ENCODE measurements around the gene PAGE2B.
"Not testable (repeated sequence)": the region's sequence is repeated elsewhere in the genome, so short reads cannot be mapped to it uniquely, and the experiment has no call there.

The PAGE2B gene

DNA sequence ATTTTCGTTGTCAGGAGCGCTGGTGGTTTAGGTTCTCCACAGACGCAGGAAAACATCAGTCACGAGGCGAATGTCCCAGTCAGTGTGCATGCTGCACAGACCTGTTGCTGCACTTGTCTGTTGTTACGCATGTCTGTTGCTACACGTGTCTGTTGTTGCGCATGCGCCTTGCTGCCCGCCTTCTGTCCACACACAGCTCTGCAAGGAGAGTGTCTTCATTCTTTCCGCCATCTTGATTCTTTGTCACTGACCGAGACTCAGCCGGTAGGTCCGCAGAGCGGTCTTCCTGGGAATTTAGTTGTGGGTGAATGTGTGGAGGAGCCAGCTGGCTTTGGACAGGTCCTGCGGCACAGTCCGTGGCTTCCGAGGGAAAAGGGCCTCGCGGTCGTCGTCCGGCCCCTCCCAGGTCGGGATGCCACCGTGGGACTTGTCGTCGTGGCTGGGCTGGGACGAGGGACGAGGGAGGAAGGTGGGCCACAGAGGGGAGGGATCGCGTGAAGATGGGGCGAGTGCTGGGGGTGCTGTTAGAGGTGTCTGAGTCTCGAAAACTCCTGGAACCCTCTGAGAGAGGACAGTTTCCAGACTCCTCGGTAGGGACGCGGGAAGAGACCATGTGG lies at the start of gene PAGE2B:
Gene PAGE2B, plus strand, starts transcription at position 180 of the 617 bp plus-strand sequence. CDS start 1,012 bp downstream, outside the sequence.
- no peak for DNase-seq

- no peak for DNase-seq
Observed at GRCh38 chrX:55026143-55026542, 48.7 kb upstream of the PAGE2B start.

GRCh38 chrX:55026840-55027239 lies 48.0 kb upstream of the PAGE2B start:
- DNase-seq, result no peak

DNA sequence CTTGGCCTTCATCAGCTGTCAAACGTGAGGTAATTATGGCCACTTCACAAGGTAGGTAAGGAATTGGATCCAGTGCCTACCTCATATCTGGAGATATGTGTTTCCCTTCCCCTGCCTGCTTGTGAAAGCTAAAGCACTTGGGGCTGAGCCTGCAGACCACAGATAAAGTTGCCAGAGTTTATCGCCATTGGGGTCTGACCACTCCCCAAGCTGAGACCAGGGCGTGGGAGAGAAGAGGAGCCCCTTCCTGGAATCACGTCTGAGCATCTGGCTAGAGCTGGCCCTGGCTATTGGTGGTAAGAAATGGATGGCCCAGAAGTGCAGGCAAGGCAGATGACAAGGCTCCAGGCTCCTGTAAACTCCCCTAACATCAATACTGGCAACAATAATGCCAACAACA lies 46.8 kb upstream of the PAGE2B start:
- no peak for DNase-seq

DNA sequence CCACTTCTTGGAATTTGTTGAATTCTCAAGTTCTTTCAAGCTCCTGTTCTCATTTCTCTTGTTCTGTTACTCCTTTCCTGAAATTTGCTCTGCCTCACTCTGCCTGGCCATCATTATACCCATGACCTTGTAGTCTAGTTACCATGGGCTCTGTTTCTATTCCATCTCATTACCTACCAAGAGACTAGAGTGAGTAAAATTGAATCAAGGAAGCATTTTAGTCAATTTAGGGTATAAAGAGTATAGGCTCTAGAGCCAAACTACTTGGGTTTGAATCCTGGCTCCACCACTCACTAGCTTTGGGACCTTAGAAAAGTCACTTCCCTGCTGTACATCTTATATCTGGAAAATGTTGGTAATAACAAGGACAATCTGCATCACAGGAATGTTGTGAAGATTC lies 46.2 kb upstream of the PAGE2B start:
- no peak for DNase-seq

DNA sequence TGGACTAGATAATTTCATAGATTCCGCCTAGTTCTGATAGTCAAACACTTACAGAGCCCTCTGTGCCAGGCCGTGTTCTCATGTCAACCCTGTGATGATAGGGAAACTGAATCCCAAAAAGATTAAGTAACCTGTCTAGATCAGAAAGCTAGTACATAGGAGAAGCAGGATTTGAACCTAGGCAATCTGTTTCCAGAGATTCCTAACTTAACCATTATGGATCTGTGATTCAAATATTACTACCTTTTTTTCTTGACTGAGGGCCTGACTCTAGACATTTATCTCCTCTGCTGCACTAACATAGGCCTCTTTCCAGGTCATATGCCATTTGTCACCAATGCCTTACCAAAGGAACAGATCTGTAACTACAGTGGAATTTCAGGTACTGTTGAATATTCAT lies 45.5 kb upstream of the PAGE2B start:
- DNase-seq, result no peak

DNA sequence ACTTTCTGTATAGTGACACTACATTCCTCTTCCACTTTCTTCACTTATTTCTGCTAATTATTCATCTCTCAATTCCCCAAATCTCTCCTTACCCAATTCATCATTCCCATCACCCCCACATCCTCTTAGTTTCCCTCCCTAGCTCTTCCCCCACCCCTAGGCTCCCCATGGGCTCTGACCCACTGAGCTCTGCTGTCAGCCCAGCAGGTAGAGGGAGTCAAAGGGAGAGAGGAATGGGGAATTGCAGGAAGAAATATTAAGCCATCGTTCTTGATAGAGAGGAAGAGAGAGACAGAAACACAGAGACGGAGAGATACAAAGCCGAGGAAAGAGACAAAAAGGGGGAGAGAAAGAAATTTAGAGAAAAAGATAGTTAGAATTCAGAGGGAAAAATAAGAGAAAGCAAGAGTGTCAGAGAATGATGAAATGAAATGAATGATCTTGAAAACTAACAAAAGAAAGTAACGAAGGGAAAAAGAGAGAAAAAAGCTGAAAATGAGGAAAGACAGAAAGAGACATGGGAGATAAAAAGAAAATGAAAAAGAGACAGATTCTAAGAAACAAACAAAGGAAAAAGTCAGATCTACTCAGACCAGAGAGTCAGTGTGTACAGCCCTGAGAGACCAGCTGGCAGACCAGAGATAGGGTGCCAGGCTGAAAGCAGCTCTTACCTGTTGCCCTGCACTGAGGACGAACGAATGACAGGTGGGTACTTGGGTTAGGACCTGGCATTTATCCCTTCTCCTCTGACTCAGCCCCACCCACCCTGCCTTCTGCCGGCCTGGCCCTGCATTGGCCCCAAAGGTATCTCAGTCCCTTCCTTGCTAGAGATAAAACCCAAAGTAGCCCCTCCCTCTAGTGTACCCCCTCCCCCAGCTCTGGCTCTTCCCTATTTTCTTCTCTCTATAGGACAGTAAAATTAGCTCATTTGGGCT lies 44.3 kb upstream of the PAGE2B start, which contains the start of gene ALAS2:
Gene ALAS2, minus strand, starts transcription at position 707 of the 935 bp plus-strand sequence. CDS start 4,977 bp downstream, outside the sequence.
- no peak for DNase-seq

GRCh38 chrX:55033429-55033828 lies 41.4 kb upstream of the PAGE2B start:
- no peak for DNase-seq

DNA sequence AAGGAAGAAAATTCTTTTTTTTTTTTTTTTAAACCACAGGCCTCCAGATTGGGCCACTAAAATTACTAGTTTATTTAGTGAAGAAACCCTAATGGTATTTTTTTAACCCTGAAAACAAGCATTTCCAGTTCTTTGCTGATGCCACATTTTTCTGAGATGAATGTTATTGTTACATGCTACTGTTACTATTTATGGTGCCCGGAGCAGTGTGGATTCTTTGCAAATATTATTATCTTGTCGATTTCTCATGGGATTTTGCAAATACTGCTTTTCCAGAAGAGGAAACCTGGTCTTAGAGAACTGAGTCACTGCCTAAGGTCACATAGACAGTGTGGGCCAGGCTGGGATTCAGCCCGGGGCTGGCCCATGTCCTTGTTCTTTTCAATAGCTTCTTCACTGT lies 35.4 kb upstream of the PAGE2B start:
- DNase-seq, result no peak

DNA sequence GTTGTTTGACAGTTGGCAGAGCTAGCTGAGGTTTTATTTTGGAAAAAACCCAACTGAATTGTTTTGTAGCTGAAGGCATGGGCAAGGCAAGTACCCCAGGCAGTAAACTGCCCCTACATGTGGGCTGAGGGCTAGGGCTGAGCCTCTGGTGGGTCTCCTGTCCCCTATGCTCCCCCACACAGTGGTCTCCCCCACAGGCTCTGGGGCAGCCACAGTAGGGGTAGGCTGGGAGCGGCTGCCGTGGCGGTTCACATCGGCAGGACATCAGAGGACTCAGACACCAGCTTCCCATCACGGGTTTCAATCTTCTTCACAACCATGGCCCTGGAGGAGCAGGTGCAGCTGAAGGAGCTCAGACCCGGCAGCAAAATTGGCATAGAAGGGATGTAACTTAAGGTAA lies 33.3 kb upstream of the PAGE2B start:
- no peak for DNase-seq

DNA sequence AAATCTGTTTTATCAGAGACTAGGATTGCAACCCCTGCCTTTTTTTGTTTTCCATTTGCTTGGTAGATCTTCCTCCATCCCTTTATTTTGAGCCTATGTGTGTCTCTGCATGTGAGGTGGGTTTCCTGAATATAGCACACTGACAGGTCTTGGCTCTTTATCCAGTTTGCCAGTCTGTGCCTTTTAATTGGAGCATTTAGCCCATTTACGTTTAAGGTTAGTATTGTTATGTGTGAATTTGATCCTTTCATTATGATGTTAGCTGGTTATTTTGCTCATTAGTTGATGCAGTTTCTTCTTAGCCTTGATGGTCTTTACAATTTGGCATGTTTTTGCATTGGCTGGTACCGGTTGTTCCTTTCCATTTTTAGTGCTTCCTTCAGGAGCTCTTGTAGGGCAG lies 24.2 kb upstream of the PAGE2B start:
- DNase-seq, result not testable (repeated sequence)

- no peak for DNase-seq
Observed at GRCh38 chrX:55056820-55057674, 17.8 kb upstream of the PAGE2B start.

DNA sequence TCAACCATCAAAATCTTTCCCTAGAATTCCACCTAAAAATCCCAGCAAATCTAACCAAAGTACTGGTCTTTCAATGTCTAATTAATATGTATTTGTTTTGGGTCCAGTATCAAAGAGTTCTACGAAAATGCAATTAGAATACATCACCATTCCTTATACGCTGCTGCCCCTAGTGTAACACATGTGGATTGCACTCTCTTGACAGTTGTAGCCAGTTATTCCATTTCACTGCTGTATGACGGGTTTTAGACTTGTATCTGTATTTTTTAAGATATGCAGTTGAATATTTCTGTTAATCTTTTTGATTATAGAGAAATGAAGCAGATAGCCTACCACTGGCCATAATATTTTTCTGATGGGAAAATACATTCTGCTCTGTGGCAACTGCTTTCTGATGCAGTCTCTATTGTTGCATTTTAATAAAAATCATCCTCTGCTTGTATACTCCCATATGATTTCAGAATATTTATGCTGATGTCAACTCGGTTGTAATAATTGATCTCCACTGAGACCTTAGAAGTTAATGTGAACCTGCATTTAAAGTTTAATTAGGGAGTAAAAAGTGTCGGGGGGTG lies 17.1 kb upstream of the PAGE2B start:
- no peak for DNase-seq

DNA sequence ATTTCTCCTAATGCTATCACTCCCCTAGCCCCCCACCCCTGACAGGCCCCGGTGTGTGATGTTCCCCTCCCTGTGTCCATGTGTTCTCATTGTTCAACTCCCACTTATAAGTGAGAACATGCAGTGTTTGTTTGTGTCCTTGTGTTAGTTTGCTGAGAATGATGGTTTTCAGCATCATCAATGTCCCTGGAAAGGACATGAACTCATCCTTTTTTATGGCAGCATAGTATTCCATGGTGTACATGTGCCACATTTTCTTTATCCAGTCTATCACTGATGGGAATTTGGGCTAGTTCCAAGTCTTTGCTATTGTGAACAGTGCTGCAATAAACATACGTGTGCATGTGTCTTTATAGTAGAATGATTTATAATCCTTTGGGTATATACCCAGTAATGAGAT lies 7.7 kb upstream of the PAGE2B start:
- not testable (repeated sequence) for DNase-seq

DNA sequence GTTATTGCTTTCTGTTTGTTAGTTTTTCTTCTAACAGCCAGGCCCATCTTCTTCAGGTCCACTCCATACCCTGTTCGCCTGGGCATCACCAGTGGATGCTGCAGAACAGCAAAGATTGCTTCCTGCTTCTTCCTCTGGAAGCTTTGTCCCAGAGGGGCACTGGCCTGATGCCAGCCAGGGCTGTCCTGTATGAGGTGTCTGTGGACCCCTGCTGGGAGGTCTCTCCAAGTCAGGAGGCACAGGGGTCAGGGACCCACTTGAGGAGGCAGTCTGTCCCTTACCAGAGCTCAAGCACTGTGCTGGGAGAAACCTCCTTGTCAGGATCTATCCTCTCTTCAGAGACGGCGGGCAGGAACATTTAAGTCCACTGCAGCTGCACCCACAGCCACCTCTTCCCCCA lies 2.5 kb upstream of the PAGE2B start:
- no peak for DNase-seq

GRCh38 chrX:55088795-55089489 lies 14.1 kb downstream of the PAGE2B start, which contains the start of gene PAGE2:
Gene PAGE2 (plus strand): TSS chrX:55089018. CDS start chrX:55090021, 1,003 bp downstream.
- no peak for DNase-seq

GRCh38 chrX:55098691-55099090 lies 23.9 kb downstream of the PAGE2B start:
- DNase-seq, result no peak

GRCh38 chrX:55099162-55099561 lies 24.3 kb downstream of the PAGE2B start:
- no peak for DNase-seq

DNA sequence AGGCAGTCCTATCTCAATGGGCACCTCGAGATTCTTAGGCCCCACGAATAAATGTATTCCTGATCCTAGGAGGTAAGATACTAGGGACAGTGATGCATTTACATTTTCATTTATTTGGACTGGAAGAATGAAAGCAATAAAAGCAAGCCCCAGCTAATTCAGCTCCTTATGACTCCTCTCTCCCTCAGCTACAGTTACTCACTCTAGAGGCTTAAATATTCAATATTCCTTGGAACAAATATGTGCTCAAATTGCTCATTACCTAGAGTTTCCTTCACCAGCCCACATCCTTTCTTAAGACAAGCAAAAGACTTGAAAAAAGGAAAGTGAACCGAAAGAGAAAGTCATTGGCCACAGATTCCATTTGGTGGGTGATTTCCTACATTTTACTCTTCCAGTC lies 27.9 kb downstream of the PAGE2B start:
- no peak for DNase-seq

DNA sequence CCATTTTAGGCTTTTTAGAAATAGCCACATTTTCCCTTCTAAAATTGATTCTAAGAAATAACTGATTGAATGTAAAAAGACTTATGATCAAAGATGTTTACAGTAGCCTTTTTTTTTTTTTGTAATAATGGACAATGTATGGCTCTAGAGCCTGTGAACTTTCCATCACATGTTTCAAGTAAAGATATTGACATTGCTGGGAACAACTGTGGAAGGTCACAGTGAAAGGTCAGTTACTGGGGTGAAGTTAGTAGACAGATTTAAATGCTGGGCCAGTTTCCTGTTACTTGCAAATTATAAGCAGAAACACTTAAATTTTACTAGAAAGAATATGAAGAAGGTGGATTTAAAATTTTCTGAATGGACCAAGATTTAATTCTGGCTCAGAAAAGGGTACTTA lies 32.4 kb downstream of the PAGE2B start:
- DNase-seq, result no peak

- DNase-seq, result no peak
Observed at GRCh38 chrX:55107911-55108310, 33.1 kb downstream of the PAGE2B start.

DNA sequence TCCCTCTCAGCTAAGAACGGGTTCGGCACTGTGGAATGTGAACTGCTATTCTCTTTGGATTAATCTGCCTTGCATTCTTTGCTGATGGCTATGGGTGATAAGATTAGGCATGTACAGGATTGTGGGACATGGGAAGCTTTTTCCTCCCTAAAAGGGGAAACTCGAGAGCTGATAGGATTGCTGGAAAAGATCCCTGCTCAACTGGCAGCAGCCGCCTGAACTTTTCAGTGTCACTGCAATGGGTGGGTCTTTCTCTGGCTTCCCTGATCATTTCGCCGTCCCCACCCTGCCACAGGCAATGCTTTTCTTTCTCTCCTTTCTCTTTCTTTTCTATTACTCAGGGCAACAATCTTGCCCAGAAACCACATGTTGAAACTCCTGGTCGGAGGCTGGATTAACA lies 34.5 kb downstream of the PAGE2B start:
- no peak for DNase-seq

Data from bone marrow (tissue), 2 donors.